ENCODE measurements around the gene VSIG4. TPM values are rescaled to one million over a fixed set of nuclear protein-coding genes. Genes with fewer than 3 reads are reported as not detected.

VSIG4 gene
- total and polyA plus RNA-seq, 11 donors: 4.7 to 162 (median 27.5) TPM

DNA sequence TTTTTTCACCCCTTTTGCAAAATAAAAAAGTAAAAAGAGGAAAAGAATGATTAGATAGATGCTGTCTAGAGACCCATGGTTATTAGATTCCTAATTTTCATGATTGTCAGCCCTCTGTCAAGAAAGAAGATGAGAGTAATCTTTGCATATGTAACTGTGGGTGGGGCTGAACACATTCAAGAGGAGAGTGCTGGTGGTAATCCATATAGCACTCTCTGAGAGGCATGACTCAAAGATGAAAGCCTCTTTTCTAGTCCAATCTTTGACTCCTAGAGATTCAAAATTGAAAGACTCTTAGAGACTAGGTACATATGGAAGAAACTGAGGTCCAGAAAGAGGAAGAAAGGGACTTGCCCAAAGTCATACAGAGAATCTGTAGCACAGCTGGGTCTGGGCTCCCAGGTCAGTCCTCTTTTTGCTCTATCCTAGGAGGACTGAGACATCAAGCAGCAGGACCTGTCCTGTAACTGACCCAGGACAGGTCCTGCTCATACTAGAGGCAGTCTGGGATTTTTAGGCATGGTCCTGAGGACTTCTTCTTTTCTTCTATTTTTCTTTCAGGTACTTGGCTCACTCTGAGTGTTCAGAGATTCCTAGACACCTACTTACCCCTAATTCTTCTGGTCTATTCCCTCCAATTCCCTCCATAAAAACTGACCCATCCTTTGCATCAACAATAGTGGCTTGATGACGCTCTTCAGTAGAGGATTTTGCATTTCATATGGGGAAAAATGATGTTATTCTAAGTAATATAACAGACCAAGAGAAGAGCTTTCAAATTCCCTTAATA lies 23.8 kb downstream of the VSIG4 start:
- Histone ChIP-seq H3K36me3 (peaks cover 0 to 8% (median 0%) of the 10 kb centered on the region in 9 donors), H3K9me3 (no peaks in the 10 kb centered on the region), H3K27me3 (peaks cover 0 to 12% (median 0%) of the 10 kb centered on the region in 9 donors), H3K27ac (peak overlapping the region in 3 of 12 donors; percentile 46 to 88 (median 46)), H3K4me1 (peaks cover 0 to 88% (median 0%) of the 10 kb centered on the region in 12 donors), H3K4me3 (peak overlapping the region in 7 of 12 donors; percentile 12 to 54 (median 30))
- ATAC-seq (no peak), DNase-seq (no peak)
- intact Hi-C loops (cut with DNase I): no loop called here
- TF ChIP-seq, protein P1, sequence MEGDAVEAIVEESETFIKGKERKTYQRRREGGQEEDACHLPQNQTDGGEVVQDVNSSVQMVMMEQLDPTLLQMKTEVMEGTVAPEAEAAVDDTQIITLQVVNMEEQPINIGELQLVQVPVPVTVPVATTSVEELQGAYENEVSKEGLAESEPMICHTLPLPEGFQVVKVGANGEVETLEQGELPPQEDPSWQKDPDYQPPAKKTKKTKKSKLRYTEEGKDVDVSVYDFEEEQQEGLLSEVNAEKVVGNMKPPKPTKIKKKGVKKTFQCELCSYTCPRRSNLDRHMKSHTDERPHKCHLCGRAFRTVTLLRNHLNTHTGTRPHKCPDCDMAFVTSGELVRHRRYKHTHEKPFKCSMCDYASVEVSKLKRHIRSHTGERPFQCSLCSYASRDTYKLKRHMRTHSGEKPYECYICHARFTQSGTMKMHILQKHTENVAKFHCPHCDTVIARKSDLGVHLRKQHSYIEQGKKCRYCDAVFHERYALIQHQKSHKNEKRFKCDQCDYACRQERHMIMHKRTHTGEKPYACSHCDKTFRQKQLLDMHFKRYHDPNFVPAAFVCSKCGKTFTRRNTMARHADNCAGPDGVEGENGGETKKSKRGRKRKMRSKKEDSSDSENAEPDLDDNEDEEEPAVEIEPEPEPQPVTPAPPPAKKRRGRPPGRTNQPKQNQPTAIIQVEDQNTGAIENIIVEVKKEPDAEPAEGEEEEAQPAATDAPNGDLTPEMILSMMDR (IDR thresholded peaks at IDR 0.05): no peak
- no peak for TF ChIP-seq POLR2A (IDR thresholded peaks at IDR 0.05)
- WGBS, 4 donors: 57 to 93% (median 77%) methylated on average over 1 of the region's 1 CpG

DNA sequence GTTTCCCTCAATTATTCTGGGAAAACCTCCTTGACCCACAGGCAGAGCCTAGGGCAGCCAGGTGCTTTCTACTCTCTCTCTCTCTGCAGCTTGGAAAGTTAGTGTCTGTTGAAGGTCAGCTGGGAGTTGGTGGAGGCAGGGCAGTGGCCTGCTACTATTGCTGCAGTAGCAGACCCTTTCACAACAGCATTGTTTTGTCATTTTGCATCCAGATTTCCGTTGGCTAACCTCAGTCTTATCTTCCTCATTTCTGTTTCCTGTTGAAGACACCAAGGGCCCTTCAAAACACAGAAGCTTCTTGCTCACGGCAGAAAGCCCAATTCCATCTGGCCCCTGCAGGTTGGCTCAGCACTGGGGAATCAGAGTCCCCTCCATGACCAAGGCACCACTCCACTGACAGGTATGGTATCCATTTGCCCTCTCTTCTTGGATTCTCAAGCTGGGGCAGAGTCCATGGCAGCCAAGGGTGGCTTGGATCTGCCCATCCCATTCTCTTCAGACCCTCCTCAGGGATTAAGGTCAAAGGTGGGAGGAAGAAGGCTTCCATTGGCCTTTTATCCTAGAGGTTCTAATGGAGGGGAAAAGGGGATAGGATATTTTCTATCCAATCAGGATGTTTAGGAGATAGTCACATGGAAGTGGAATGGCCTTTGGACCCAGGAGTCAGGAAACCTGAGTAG lies 24.6 kb downstream of the VSIG4 start:
- intact Hi-C loops (cut with DNase I): no loop called here
- peak overlapping the region in 6 of 12 donors; percentile 12 to 54 (median 30) for H3K4me3 ChIP-seq
- H3K36me3 ChIP-seq: peaks cover 0 to 8% (median 0%) of the 10 kb centered on the region in 9 donors
- TF ChIP-seq, protein P1 (IDR thresholded peaks at IDR 0.05): no peak
- no peak for TF ChIP-seq POLR2A (IDR thresholded peaks at IDR 0.05)
- ATAC-seq: peak in 3 of 4 donors; percentile 41 to 73 (median 67)
- WGBS, 4 donors: 14 to 28% (median 24%) methylated on average over 2 of the region's 2 CpGs
- H3K27ac ChIP-seq: peak overlapping the region in 4 of 12 donors; percentile 30 to 88 (median 46)
- peak in 2 of 5 donors; percentile 30 to 36 for DNase-seq
- peaks cover 0 to 12% (median 0%) of the 10 kb centered on the region in 9 donors for H3K27me3 ChIP-seq
- H3K4me1 ChIP-seq: peaks cover 0 to 87% (median 0%) of the 10 kb centered on the region in 12 donors
- H3K9me3 ChIP-seq: no peaks in the 10 kb centered on the region

DNA sequence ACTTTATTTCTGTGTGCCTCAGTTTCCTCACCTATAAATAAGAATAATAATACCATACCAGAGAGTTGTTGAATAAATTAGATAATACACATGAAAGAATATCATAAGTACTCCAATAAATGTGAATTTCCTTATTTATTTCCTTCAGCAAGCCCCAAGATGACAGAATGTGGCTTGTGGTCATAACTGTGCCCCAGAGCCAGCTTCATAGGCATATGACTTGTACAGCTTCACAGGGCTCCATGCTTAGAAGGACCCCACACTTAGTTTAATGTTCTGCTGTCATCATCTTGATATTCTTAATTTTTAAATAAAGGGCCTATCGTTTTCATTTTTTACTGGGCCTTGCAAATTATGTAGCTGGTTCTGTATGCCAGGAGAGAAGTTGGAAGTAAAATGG lies 25.3 kb downstream of the VSIG4 start:
- TF ChIP-seq POLR2A (IDR thresholded peaks at IDR 0.05): no peak
- TF ChIP-seq, protein P1 (IDR thresholded peaks at IDR 0.05): no peak
- Histone ChIP-seq H3K36me3 (peaks cover 0 to 8% (median 0%) of the 10 kb centered on the region in 9 donors), H3K27me3 (peaks cover 0 to 12% (median 0%) of the 10 kb centered on the region in 9 donors), H3K9me3 (no peaks in the 10 kb centered on the region), H3K4me3 (peak overlapping the region in 1 of 12 donors; percentile 54), H3K4me1 (peaks cover 0 to 80% (median 0%) of the 10 kb centered on the region in 12 donors), H3K27ac (peak overlapping the region in 2 of 12 donors; percentile 26 to 88)
- DNase-seq (no peak), ATAC-seq (no peak)
- intact Hi-C loops (cut with DNase I): no loop called here
- 52 to 86% (median 66%) methylated on average over 1 of the region's 1 CpG for WGBS, 4 donors

DNA sequence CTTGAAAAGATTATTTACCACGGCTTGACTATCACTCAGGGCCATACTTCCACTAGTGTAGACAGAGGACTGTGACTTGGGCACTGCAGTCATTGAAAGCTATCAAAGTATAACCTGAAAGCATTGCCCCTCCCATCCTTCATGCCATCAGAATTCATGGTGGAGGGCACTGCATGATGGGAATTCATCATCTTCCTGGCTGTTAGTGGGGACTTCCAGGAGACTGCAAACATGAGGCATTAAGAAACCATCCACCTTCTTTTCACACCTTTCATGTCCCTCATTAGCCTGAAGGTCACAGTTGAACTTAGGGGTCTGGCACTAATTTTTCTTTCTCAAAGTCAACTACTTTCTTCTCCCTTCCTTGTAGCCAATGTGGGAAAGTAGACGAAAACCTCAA lies 25.8 kb downstream of the VSIG4 start:
- WGBS, 4 donors: 44 to 77% (median 58%) methylated on average over 2 of the region's 2 CpGs
- H3K4me1 ChIP-seq: peaks cover 0 to 75% (median 0%) of the 10 kb centered on the region in 12 donors
- intact Hi-C loops (cut with DNase I): no loop called here

More for the DNA sequence above, 25.8 kb downstream of the VSIG4 start:
- ATAC-seq (no peak), DNase-seq (no peak)
- Histone ChIP-seq H3K27ac (peak overlapping the region in 1 of 12 donors; percentile 88), H3K9me3 (no peaks in the 10 kb centered on the region), H3K27me3 (peaks cover 0 to 12% (median 0%) of the 10 kb centered on the region in 9 donors), H3K36me3 (peaks cover 0 to 4% (median 0%) of the 10 kb centered on the region in 9 donors), H3K4me3 (no peak overlapping the region)
- no peak for TF ChIP-seq POLR2A (IDR thresholded peaks at IDR 0.05)
- TF ChIP-seq, protein P1 (IDR thresholded peaks at IDR 0.05): no peak
